Pulmonary artery endothelial cell (primary cell): ENCODE measurements around the gene SLC8B1. TPM values are rescaled to one million over a fixed set of nuclear protein-coding genes. Genes with fewer than 3 reads are reported as not detected.

Experiments used
- DNase-seq: peaks from one replicate; pipeline ENCODE4 v3.0.0-alpha.2; 2011; ENCODE audit warnings: low read depth, low spot score
- total RNA-seq: library from RNA; depleted of rRNA; stranded (reverse); fragments of >200 nt; gene quantifications from 2 replicates; pipeline ENCODE4 v1.2.3, GENCODE V29; 2014

Gene SLC8B1
- total RNA-seq, 1 donor from 2014 or later, result 10.4 TPM

- no peak for DNase-seq
Measured at GRCh38 chr12:113296557-113297213, 38.2 kb downstream of the SLC8B1 start.

GRCh38 chr12:113295886-113296556 lies 38.9 kb downstream of the SLC8B1 start:
- DNase-seq, result no peak

GRCh38 chr12:113293100-113293499 lies 41.8 kb downstream of the SLC8B1 start:
- DNase-seq, result no peak

GRCh38 chr12:113292547-113292946 lies 42.4 kb downstream of the SLC8B1 start:
- DNase-seq, result no peak

GRCh38 chr12:113292091-113292490 lies 42.8 kb downstream of the SLC8B1 start:
- no peak for DNase-seq

- DNase-seq, result no peak
Measured at GRCh38 chr12:113291586-113291985, 43.3 kb downstream of the SLC8B1 start.

- DNase-seq, result no peak
Measured at GRCh38 chr12:113290506-113290905, 44.4 kb downstream of the SLC8B1 start.

GRCh38 chr12:113289361-113289760 lies 45.5 kb downstream of the SLC8B1 start:
- DNase-seq, result no peak

- DNase-seq, result no peak
Measured at GRCh38 chr12:113287899-113288282, 47.0 kb downstream of the SLC8B1 start.

GRCh38 chr12:113287146-113287898 lies 47.6 kb downstream of the SLC8B1 start:
- DNase-seq, result no peak

GRCh38 chr12:113286712-113287111 lies 48.2 kb downstream of the SLC8B1 start:
- DNase-seq, result no peak

GRCh38 chr12:113285679-113286610 lies 49.0 kb downstream of the SLC8B1 start:
- no peak for DNase-seq

GRCh38 chr12:113284751-113285150 lies 50.2 kb downstream of the SLC8B1 start:
- DNase-seq, result no peak

GRCh38 chr12:113278633-113279032 lies 56.3 kb downstream of the SLC8B1 start:
- no peak for DNase-seq

GRCh38 chr12:113278141-113278540 lies 56.8 kb downstream of the SLC8B1 start:
- DNase-seq, result no peak

- DNase-seq, result no peak
Measured at GRCh38 chr12:113277511-113277910, 57.4 kb downstream of the SLC8B1 start.

GRCh38 chr12:113276946-113277500 lies 57.9 kb downstream of the SLC8B1 start:
- no peak for DNase-seq

- DNase-seq, result no peak
Measured at GRCh38 chr12:113276306-113276705, 58.6 kb downstream of the SLC8B1 start.

GRCh38 chr12:113274848-113275247 lies 60.1 kb downstream of the SLC8B1 start:
- no peak for DNase-seq

GRCh38 chr12:113273053-113273725 lies 61.7 kb downstream of the SLC8B1 start:
- DNase-seq, result no peak
